Glutamatergic neuron (in vitro differentiated cells): ENCODE measurements around the gene PRKAG3. TPM values are rescaled to one million over a fixed set of nuclear protein-coding genes. Genes with fewer than 3 reads are reported as not detected.

Experiments used
- DNase-seq: peaks from one replicate; pipeline ENCODE4 v3.0.0; 2022
- H3K27ac Mint-ChIP-seq: one replicate; pipeline ENCODE4 v1.8.0; 2020; ENCODE audit warnings: mild to moderate bottlenecking, mixed read lengths, inconsistent platforms; ENCODE audit not compliant: unreplicated experiment
- H3K27me3 Mint-ChIP-seq: one replicate; pipeline ENCODE4 v1.8.0; 2020; ENCODE audit warnings: mild to moderate bottlenecking, moderate library complexity, mixed read lengths, inconsistent platforms; ENCODE audit not compliant: unreplicated experiment
- H3K36me3 Mint-ChIP-seq: one replicate; pipeline ENCODE4 v1.8.0; 2020; ENCODE audit warnings: mild to moderate bottlenecking, mixed read lengths, inconsistent platforms; ENCODE audit not compliant: unreplicated experiment
- H3K4me1 Mint-ChIP-seq: one replicate; pipeline ENCODE4 v1.8.0; 2020; ENCODE audit warnings: mild to moderate bottlenecking, low read depth, mixed read lengths, inconsistent platforms; ENCODE audit not compliant: unreplicated experiment
- H3K4me3 Mint-ChIP-seq: one replicate; pipeline ENCODE4 v1.8.0; 2020; ENCODE audit warnings: mild to moderate bottlenecking, mixed read lengths, inconsistent platforms; ENCODE audit not compliant: unreplicated experiment
- H3K9me3 Mint-ChIP-seq: one replicate; pipeline ENCODE4 v1.8.0; 2020; ENCODE audit warnings: mild to moderate bottlenecking, moderate library complexity, mixed read lengths, inconsistent platforms; ENCODE audit not compliant: unreplicated experiment
- CTCF ChIP-seq: fragments of 200-600 bp; sonication (generic); IDR thresholded peaks from one replicate; pipeline ENCODE4 v1.5.0; 2021; ENCODE audit not compliant: partially characterized antibody, unreplicated experiment
- total RNA-seq: library from RNA; stranded (reverse); fragmentation: NEBNext Ultra II Directional; extraction: Animal tissue kit (Norgen Biotek cat#: 25700); gene quantifications from one replicate; pipeline ENCODE4 v1.2.1, GENCODE V29; 2021; ENCODE audit not compliant: unreplicated experiment

Gene PRKAG3
- total RNA-seq, 1 donor from 2014 or later: not detected

- H3K4me3 Mint-ChIP-seq: no peak overlapping the region
- no peak for DNase-seq
- TF ChIP-seq CTCF: no peak
- H3K27ac Mint-ChIP-seq: no peak overlapping the region
- H3K4me1 Mint-ChIP-seq: peaks cover 3% of the 10 kb centered on the region
- no peaks in the 10 kb centered on the region for H3K36me3 Mint-ChIP-seq
- peaks cover 2% of the 10 kb centered on the region for H3K27me3 Mint-ChIP-seq
- no peaks in the 10 kb centered on the region for H3K9me3 Mint-ChIP-seq
Measured at GRCh38 chr2:218822622-218823021, 9.0 kb downstream of the PRKAG3 start.

- Mint-ChIP-seq H3K9me3 (no peaks in the 10 kb centered on the region), H3K4me1 (peaks cover 3% of the 10 kb centered on the region), H3K27ac (no peak overlapping the region), H3K36me3 (no peaks in the 10 kb centered on the region), H3K4me3 (no peak overlapping the region), H3K27me3 (peaks cover 2% of the 10 kb centered on the region)
- DNase-seq: no peak
- TF ChIP-seq CTCF: no peak
Measured at GRCh38 chr2:218821605-218822211, 9.9 kb downstream of the PRKAG3 start.

GRCh38 chr2:218820746-218821369 is 10.7 kb downstream of the PRKAG3 start:
- Mint-ChIP-seq H3K27me3 (peaks cover 2% of the 10 kb centered on the region), H3K27ac (no peak overlapping the region), H3K4me1 (peaks cover 3% of the 10 kb centered on the region), H3K36me3 (no peaks in the 10 kb centered on the region), H3K9me3 (no peaks in the 10 kb centered on the region), H3K4me3 (no peak overlapping the region)
- no peak for DNase-seq
- no peak for TF ChIP-seq CTCF

GRCh38 chr2:218819093-218819492 is 12.5 kb downstream of the PRKAG3 start:
- TF ChIP-seq CTCF: no peak
- no peak for DNase-seq
- Mint-ChIP-seq H3K36me3 (no peaks in the 10 kb centered on the region), H3K9me3 (no peaks in the 10 kb centered on the region), H3K4me1 (peaks cover 3% of the 10 kb centered on the region), H3K4me3 (no peak overlapping the region), H3K27me3 (peaks cover 2% of the 10 kb centered on the region), H3K27ac (no peak overlapping the region)

- H3K4me1 Mint-ChIP-seq: no peaks in the 10 kb centered on the region
- no peak for DNase-seq
- peaks cover 7% of the 10 kb centered on the region for H3K27me3 Mint-ChIP-seq
- H3K36me3 Mint-ChIP-seq: no peaks in the 10 kb centered on the region
- TF ChIP-seq CTCF: no peak
- no peak overlapping the region for H3K27ac Mint-ChIP-seq
- no peak overlapping the region for H3K4me3 Mint-ChIP-seq
- no peaks in the 10 kb centered on the region for H3K9me3 Mint-ChIP-seq
Measured at GRCh38 chr2:218816561-218817011, 15.0 kb downstream of the PRKAG3 start.
